Fibroblast of the conjunctiva (primary cell): Measurements from ENCODE around the gene RIN3.
"Not testable (repeated sequence)": the region's sequence is repeated elsewhere in the genome, so short reads cannot be mapped to it uniquely, and the experiment has no call there.

Source experiments
- DNase-seq: peaks from one replicate; pipeline ENCODE4 v3.0.0-alpha.2; 2010; ENCODE audit warnings: low read depth

The RIN3 gene

DNA sequence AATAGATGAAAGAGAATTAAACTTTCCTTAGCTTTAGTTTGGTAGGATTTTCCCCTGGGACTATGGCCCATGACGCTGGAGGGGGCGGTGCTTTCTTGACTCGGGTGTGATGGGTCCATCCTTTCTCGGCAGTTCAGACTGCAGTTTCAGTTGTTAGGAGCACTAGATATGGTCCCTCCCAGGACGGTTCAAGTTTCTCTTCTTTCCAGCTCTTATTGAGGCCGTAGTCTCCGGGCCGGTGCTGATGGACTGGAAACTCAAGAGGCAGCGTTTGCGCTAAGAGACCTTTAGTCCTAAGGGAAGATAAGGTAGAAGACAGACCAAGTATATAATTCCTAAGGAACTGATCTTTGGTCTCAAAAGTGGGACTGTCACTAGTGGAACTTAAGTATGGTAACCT lies 111.2 kb downstream of the RIN3 start:
- DNase-seq, result no peak

- no peak for DNase-seq
Measured at GRCh38 chr14:92625213-92625612, 111.6 kb downstream of the RIN3 start.

- DNase-seq, result no peak
Measured at GRCh38 chr14:92626041-92626440, 112.5 kb downstream of the RIN3 start.

GRCh38 chr14:92627707-92628215 lies 114.2 kb downstream of the RIN3 start:
- DNase-seq, result no peak

DNA sequence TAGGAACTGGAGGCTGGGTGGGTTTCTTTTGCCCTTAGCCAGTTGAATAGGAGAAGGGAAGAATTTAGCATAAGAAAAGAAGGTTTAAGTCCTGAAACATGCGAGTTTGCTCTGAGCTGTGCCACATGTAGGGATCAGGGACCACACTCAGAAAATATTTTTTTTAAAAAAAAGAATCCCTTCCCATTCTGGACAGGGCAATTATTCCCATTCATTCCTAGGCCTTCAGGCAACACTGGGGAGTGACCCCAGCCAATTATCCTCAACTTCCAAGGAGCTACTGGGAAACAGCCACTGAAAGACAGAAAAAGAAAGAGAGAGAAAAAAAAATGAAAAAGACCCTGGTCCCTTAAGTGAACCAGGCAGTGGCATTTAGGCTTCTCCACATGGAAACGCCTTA lies 115.1 kb downstream of the RIN3 start:
- DNase-seq, result no peak

DNA sequence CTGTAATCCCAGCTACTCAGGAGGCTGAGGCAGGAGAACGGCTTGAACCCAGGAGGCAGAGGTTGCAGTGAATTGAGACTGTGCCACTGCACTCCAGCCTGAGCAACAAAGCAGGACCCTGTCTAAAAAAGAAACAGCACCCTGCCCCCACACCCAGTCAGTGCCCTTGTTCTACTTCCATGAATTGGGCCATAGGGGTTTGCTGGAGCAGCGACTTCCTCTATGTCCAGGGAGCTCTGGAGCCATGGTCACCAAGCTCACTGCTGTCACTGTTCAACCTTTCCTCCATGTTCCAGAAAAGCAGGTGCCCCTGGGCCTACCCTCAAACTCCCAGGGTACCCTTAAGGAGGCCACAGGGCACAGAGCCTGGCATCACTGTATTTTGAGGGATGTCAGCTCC lies 116.8 kb downstream of the RIN3 start:
- no peak for DNase-seq

- DNase-seq, result no peak
Measured at GRCh38 chr14:92631098-92631497, 117.5 kb downstream of the RIN3 start.

DNA sequence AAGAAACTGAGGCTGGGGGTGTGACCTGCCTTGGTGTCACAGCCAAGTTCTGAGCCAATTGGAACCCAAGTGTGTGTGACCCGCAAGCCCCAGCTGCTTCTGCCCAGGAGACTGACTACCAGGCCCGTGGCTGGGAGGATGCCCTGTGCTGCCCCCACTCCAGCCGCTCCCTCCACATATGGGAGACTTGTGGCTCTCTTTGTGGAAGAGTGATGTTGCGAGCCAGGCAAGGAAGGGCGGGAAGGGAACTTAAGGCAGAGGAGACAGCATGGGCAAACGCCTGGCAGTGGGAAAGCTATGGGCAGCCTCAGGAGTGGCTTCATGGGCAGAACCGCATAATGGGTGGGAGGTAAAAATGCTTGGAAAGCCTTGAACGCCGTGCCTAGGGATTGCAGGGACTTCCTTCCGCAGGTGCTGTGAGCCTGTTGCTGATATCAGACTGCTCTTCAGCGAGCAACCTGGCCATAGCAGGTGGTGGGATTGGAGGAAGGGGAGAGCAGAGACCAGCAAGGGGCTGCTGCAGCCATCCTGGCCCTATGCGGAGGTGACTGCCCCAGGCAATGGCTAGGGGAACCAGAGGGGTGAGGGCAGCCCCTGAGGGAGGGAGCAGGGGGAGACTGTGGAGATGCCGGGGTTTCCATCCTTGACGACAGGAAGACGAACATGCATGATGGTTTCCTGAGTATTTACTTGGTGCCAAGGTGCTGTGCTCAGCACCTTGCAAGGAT lies 119.1 kb downstream of the RIN3 start:
- no peak for DNase-seq

- no peak for DNase-seq
Measured at GRCh38 chr14:92633274-92633616, 119.7 kb downstream of the RIN3 start.

- no peak for DNase-seq
Measured at GRCh38 chr14:92633724-92634123, 120.1 kb downstream of the RIN3 start.

DNA sequence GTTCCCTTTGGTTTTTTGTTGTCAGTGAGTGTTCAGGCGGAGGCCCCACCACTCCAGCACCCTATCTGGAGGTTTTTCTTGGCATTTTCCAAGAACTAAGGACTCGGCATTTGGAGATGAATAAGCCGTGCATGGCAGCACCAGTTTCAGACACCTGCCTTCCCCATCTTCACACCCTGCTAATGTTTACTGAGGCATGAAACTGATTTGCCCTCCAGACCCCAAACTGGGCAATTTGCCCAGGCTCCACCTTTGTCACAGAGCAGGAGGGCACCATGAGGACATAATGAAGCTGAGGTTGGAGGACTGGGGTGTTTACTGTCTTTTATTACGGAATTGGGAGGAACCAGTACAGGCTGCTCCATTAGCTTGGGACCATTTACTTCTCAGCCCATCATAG lies 121.5 kb downstream of the RIN3 start:
- DNase-seq, result no peak

GRCh38 chr14:92635896-92636295 lies 122.3 kb downstream of the RIN3 start:
- no peak for DNase-seq

DNA sequence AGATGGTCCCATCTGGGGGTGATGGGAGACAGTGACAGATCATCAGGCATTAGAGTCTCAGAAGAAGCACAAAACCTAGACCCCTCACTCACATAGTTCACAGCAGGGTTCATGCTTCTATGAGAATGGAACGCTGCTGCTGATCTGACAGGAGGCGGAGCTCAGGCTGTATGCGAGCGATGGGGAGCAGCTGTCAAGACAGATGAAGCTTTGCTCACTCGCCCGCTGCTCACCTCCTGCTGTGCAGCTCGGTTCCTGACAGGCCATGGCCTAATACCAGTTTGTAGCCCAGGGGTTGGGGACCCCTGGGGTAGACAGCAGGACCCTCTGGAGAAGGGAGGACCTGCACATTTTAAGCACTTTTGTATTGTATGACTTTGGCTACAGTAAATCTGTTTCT lies 123.6 kb downstream of the RIN3 start:
- DNase-seq, result no peak

- DNase-seq, result no peak
Measured at GRCh38 chr14:92637864-92638263, 124.3 kb downstream of the RIN3 start.

DNA sequence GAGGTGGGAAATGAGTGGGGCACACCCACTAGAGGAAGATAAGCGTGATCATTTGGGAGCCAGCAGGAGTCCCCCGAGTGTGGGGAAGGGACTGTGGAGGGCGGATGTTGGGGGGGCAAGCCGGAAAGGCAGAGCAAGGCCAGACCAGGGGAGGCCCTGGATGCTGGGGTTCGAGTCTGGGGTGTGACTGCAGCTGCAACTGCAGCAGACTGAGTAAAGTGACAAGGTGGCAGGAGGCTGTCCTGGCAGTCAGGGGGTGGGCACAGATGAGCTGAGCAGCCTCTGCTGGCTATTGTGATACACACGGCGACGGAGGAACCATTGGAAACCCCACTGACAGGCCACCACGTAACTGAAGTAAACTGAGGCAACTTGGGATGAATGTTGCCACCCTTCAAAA lies 124.7 kb downstream of the RIN3 start:
- no peak for DNase-seq

DNA sequence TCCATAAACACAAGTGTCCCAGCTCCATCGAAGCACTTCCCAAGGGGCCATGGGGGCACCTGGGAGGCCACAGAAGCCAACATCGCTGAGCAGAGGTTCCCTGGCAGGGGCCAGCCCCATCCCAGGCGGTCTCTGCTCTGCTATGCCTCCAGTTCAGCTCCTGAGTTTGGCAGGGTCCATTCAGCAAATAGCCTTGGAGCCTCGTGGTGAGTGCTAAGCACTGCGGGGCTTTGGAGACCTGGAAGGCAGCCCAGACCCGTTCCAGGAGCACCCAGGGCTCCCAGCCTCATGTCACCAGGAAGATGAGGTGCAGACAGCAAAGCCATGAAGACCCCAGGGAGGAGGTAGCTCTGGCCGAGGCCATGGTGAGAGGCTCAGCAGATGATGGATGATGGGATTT lies 125.3 kb downstream of the RIN3 start:
- DNase-seq, result no peak

DNA sequence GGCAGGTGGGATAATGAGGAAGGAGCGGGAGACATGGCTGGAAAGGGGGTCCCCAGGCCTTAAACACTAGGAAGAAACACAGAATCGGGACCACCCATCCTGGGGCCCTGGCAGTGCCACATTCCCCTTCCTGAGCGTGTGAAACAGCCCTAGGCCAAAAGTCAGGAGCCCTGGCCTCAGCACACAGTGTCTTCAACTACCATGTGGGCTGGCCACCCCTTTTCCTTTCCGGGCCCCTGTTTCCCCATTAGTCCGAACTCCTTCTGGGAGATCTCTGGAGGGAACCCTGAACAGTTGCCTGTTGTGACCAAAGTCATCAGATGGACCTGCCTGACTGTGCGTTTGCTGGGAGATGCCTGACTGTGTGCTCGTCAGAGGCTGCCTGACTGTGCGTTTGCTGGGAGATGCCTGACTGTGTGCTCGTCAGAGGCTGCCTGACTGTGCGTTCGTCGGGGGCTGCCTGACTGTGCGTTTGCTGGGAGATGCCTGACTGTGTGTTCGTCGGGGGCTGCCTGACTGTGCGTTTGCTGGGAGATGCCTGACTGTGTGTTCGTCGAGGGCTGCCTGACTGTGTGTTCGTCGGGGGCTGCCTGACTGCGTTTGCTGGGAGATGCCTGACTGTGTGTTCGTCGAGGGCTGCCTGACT lies 126.0 kb downstream of the RIN3 start:
- DNase-seq, result not testable (repeated sequence)

GRCh38 chr14:92641306-92641705 lies 127.7 kb downstream of the RIN3 start:
- DNase-seq, result no peak

GRCh38 chr14:92644171-92644969 lies 130.8 kb downstream of the RIN3 start:
- DNase-seq, result no peak

DNA sequence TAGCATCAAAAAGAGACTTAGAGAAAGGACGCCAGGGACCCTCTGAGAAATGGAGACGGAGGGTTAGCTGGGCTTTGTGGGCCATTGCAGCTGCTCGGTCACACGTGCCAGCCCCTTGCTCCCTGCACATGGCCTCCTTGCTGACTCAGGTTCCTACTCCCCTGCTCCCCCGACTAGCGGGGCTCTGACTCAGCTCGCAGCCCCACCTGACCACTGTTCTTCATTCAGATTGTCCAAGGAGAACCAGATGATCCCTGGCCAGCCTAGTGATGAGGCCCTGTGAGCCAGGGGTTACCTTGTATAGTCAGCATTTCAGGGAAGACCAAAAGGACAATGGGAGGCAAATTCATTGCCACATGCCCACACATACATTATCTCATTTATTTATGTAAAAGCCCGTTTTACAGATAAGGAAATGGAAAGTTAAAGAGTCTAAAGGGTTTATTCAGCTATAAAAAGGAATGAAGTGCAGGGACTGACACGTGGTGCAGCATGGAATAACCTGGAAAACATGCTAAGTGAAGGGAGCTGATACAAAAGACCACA lies 131.5 kb downstream of the RIN3 start:
- no peak for DNase-seq

- DNase-seq, result no peak
Measured at GRCh38 chr14:92645841-92646478, 132.4 kb downstream of the RIN3 start.
